Skeletal muscle tissue (tissue), 4 donors: ENCODE data around the gene SLC4A3. TPM values are rescaled to one million over a fixed set of nuclear protein-coding genes. Genes with fewer than 3 reads are reported as not detected.

Experiments
- H3K27ac ChIP-seq: one replicate; pipeline ENCODE4 v1.7.0; 2013; ENCODE audit warnings: mild to moderate bottlenecking, low read depth, low read length, inconsistent platforms
- H3K27me3 ChIP-seq, 3 donors: one replicate each; pipeline ENCODE4 v1.7.0; 2013; ENCODE audit warnings: low read length in 3 of 3; ENCODE audit not compliant: control insufficient read depth in 3 of 3, insufficient read depth in 3 of 3
- H3K36me3 ChIP-seq, 3 donors: one replicate each; pipeline ENCODE4 v1.7.0; 2013; ENCODE audit warnings: low read length in 3 of 3; ENCODE audit not compliant: control insufficient read depth in 3 of 3, insufficient read depth in 3 of 3
- H3K4me1 ChIP-seq, 3 donors: one replicate each; pipeline ENCODE4 v1.7.0; 2013; ENCODE audit warnings: low read length in 3 of 3, mild to moderate bottlenecking in 3 of 3; ENCODE audit not compliant: control insufficient read depth in 3 of 3, insufficient read depth in 3 of 3
- H3K4me3 ChIP-seq, 3 donors: one replicate each; pipeline ENCODE4 v1.7.0; 2013; ENCODE audit warnings: low read length in 3 of 3
- H3K9ac ChIP-seq, 3 donors: one replicate each; pipeline ENCODE4 v1.7.0; 2013; ENCODE audit warnings: low read length in 3 of 3, mild to moderate bottlenecking in 3 of 3, moderate library complexity in 2 of 3, low read depth in 1 of 3
- H3K9me3 ChIP-seq, 3 donors: one replicate each; pipeline ENCODE4 v1.7.0; 2013; ENCODE audit warnings: low read length in 3 of 3; ENCODE audit not compliant: control insufficient read depth in 3 of 3
- total RNA-seq: library from RNA; depleted of rRNA; stranded (reverse); fragments of >200 nt; gene quantifications from one replicate; pipeline ENCODE4 v1.2.3, GENCODE V29; 2014
- donor health status: Osteomylitis.

SLC4A3 gene
- total RNA-seq, 1 donor from 2014 or later = 2.1 TPM

DNA sequence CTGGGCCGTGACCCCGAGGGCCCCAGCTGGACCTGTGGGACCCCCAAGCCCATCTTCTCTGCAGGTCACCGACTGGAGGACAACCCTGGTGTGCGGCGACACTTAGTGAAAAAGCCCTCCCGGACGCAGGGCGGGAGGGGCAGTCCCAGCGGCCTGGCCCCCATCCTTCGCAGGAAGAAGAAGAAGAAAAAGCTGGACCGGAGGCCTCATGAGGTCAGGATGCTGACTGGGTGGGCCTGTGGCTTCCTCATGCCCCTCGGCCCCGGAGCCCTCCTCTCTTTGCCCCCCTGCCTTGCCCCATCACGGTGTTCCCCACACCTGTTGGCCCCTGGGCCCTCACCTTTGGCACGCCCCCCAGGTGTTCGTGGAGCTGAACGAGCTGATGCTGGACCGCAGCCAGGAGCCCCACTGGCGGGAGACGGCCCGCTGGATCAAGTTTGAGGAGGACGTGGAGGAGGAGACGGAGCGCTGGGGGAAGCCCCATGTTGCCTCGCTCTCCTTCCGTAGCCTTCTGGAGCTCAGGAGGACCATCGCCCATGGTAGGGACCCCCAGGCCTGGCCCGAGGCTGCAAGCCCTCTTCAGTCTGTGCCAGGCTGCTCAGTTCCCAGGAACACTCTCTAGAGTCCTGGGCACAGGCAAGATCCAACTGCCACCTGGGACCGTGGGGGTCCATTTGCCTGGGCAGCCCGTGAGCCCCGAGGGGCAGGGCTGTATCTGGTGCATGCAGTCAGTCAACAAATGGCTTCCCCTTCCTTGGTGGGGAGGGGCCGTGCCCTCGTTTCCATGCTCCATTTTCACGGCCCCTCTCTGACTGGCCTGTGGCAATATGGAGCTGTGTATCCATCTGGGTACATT is 4.7 kb downstream of the SLC4A3 start:
- Histone ChIP-seq H3K36me3 (no peaks in the 10 kb centered on the region), H3K27me3 (peaks cover 0 to 7% (median 0%) of the 10 kb centered on the region in 3 donors), H3K27ac (no peak overlapping the region), H3K9ac (no peak overlapping the region), H3K9me3 (no peaks in the 10 kb centered on the region), H3K4me3 (no peak overlapping the region), H3K4me1 (peaks cover 0 to 8% (median 3%) of the 10 kb centered on the region in 3 donors)

GRCh38 chr2:219632760-219633105 is 5.3 kb downstream of the SLC4A3 start:
- no peak overlapping the region for H3K4me3 ChIP-seq
- no peak overlapping the region for H3K27ac ChIP-seq
- peaks cover 0 to 8% (median 3%) of the 10 kb centered on the region in 3 donors for H3K4me1 ChIP-seq

GRCh38 chr2:219633276-219634065 is 6.0 kb downstream of the SLC4A3 start:
- Histone ChIP-seq H3K36me3 (no peaks in the 10 kb centered on the region), H3K27ac (no peak overlapping the region), H3K27me3 (peaks cover 0 to 2% (median 0%) of the 10 kb centered on the region in 3 donors), H3K9me3 (no peaks in the 10 kb centered on the region), H3K9ac (no peak overlapping the region), H3K4me1 (peaks cover 0 to 8% (median 3%) of the 10 kb centered on the region in 3 donors), H3K4me3 (no peak overlapping the region)

More at GRCh38 chr2:219632760-219633105, 5.3 kb downstream of the SLC4A3 start:
- no peaks in the 10 kb centered on the region for H3K36me3 ChIP-seq
- no peaks in the 10 kb centered on the region for H3K9me3 ChIP-seq
- H3K27me3 ChIP-seq = peaks cover 0 to 7% (median 0%) of the 10 kb centered on the region in 3 donors
- no peak overlapping the region for H3K9ac ChIP-seq

DNA sequence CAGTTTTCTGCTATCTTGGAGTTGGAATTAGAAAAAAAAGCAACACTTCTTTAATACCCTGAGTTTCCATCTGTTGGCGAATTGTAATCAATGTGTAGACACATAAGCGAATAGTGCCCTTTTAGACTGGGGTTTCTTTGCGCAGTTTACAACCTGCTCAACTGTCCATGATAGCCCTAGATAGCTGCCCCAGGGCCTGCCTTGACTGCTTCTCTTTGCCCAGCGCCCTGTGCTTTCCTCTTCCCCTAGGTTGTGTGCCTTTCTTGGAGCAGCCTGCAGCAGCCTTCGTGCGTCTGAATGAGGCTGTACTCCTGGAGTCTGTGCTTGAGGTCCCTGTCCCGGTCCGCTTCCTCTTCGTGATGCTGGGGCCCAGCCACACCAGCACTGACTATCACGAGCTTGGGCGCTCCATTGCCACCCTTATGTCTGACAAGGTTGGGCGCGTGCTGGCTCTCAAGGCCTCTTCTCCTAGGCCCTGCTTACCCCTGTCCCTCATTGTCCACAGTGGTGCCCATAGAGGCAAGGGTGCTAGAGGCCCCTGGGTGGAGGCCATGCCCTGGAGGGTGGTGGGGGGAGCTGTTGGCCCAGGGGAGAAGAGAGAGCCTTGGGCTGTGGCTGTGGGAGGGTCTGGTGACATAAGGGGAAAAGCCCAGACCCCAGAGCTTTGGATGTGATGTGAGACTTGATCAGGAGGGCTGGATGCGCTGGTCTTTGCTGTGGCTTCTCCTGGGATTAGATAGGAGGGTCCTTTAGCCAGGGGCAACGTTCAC is 6.9 kb downstream of the SLC4A3 start:
- Histone ChIP-seq H3K4me1 (peaks cover 0 to 8% (median 3%) of the 10 kb centered on the region in 3 donors), H3K27me3 (no peaks in the 10 kb centered on the region), H3K9me3 (no peaks in the 10 kb centered on the region), H3K27ac (no peak overlapping the region), H3K9ac (no peak overlapping the region), H3K36me3 (no peaks in the 10 kb centered on the region), H3K4me3 (no peak overlapping the region)

DNA sequence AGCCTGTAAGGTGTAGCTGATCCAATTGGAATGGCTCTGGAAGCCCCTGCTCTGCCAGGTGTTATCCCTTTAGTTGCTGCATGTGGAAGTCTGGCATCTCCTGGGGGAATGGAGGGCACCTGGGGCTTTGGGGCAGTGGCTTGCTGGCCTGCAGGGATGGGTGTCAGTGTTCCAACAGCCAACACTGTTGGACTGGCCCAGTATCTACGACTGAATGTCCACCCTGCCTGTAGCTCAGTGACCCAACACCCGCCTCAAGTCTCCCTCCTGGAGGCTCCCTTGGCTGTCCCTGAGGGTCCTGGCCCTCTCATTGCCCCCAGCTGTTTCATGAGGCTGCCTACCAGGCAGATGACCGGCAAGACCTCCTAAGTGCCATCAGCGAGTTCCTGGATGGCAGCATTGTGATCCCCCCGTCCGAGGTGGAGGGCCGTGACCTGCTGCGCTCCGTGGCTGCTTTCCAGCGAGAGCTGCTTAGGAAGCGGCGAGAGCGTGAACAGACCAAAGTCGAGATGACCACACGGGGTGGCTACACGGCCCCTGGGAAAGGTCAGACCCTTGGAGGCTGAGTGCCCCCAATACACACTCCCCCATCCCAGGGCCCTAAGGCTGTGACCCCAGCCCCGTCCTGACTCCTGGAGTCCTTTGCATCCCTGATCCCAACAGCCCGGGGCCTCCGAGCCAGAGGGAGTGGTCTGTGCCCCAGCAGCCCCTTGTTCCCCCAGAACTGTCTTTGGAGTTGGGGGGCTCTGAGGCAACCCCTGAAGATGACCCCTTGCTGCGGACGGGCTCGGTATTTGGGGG is 7.7 kb downstream of the SLC4A3 start:
- no peak overlapping the region for H3K9ac ChIP-seq
- H3K4me3 ChIP-seq = no peak overlapping the region
- no peaks in the 10 kb centered on the region for H3K27me3 ChIP-seq
- no peak overlapping the region for H3K27ac ChIP-seq
- peaks cover 0 to 8% (median 3%) of the 10 kb centered on the region in 3 donors for H3K4me1 ChIP-seq
- no peaks in the 10 kb centered on the region for H3K9me3 ChIP-seq
- no peaks in the 10 kb centered on the region for H3K36me3 ChIP-seq

DNA sequence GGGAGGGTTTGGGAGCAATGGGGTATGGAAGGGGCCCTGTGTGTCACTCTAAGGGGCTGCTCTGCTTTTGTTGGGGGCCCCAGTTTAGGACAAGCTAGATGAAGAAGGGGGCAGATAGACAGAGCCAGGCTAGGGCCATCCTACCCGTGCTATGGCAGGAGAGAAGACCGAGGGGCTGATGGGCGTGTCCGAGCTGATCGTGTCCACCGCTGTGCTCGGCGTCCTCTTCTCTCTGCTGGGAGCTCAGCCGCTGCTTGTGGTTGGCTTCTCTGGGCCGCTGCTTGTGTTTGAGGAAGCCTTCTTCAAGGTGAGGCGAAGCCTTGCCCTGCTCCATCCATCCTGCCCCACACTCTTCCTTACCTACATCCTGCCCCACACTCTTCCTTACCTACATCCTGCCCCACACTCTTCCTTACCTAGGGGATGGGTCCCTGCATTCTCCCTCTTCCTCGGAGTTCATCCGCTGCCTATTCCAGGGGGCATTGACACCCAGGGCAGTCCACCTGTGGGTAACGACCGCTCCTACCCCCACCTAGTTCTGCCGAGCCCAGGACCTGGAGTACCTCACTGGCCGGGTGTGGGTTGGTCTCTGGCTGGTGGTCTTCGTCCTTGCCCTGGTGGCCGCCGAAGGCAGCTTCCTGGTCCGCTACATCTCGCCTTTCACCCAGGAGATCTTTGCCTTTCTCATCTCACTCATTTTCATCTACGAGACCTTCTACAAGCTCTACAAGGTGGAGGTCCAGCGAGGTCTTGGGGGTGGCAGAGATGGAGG is 8.9 kb downstream of the SLC4A3 start:
- Histone ChIP-seq H3K36me3 (no peaks in the 10 kb centered on the region), H3K9ac (no peak overlapping the region), H3K9me3 (no peaks in the 10 kb centered on the region), H3K4me3 (no peak overlapping the region), H3K27ac (no peak overlapping the region), H3K27me3 (no peaks in the 10 kb centered on the region), H3K4me1 (peaks cover 0 to under 1% (median 0%) of the 10 kb centered on the region in 3 donors)

- Histone ChIP-seq H3K9me3 (no peaks in the 10 kb centered on the region), H3K4me1 (peaks cover 0 to 4% (median under 1%) of the 10 kb centered on the region in 3 donors), H3K9ac (no peak overlapping the region), H3K4me3 (no peak overlapping the region), H3K27me3 (no peaks in the 10 kb centered on the region), H3K36me3 (no peaks in the 10 kb centered on the region), H3K27ac (no peak overlapping the region)
Measured at GRCh38 chr2:219636941-219637841, 9.8 kb downstream of the SLC4A3 start.

- Histone ChIP-seq H3K9ac (no peak overlapping the region), H3K4me1 (peaks cover 3 to 11% (median 5%) of the 10 kb centered on the region in 3 donors), H3K9me3 (no peaks in the 10 kb centered on the region), H3K27me3 (no peaks in the 10 kb centered on the region), H3K36me3 (no peaks in the 10 kb centered on the region), H3K4me3 (no peak overlapping the region), H3K27ac (no peak overlapping the region)
Measured at GRCh38 chr2:219637842-219638185, 10.4 kb downstream of the SLC4A3 start.
